K562 (cell line): ENCODE data around the gene MOSPD3. TPM values are rescaled to one million over a fixed set of nuclear protein-coding genes. Genes with fewer than 3 reads are reported as not detected.

Experiments
- ATAC-seq: fragments of 200-7000 bp; cut with Tn5 transposase; 3 replicates; pipeline ENCODE4 v1.9.1; 2020; ENCODE audit warnings: moderate library complexity
- BruUV-seq: library from RNA; stranded (reverse); fragments of 400-500 nt; replicated peaks from 2 replicates; lab custom pipeline; 2021; lab: Mats Ljungman, UMichigan
- CTCF ChIA-PET: fragments of 300-600 bp; formaldehyde crosslinking; extraction: SDS; loops from one replicate; lab custom pipeline; 2021; ENCODE audit warnings: low intra/inter-chr PET ratio; lab: Yijun Ruan, JAX
- POLR2A ChIA-PET: fragments of 300-600, 350-650 bp; sonication (Branson Sonifier 250); formaldehyde crosslinking; extraction: SDS; loops from one replicate; lab custom pipeline; 2021; ENCODE audit warnings: antibody characterized with exemption, inconsistent platforms; lab: Yijun Ruan, JAX
- DNase-seq, 4 experiments: peaks; one replicate each; pipeline versions ENCODE4 v3.0.0 to v3.0.0-alpha.2; 2011 to 2018; ENCODE audit warnings: low spot score in 3 of 4, mixed read lengths in 3 of 4; ENCODE audit errors: extremely low read depth in 1 of 4
- FAIRE-seq: peaks from 2 replicates; lab custom pipeline; 2011; peaks lifted over from hg19 to GRCh38; lab: Jason Lieb, UNC
- H2AFZ ChIP-seq: 2 replicates; pipeline ENCODE4 v1.6.0; 2011; ENCODE audit warnings: low read depth, low read length, control low read depth, inconsistent platforms
- H3K27ac ChIP-seq: fragments of 200-600 bp; 3 replicates; pipeline ENCODE4 v1.8.0; 2011; ENCODE audit warnings: low read depth, mild to moderate bottlenecking, control low read depth, inconsistent platforms, low read length, moderate library complexity, mixed read lengths; ENCODE audit errors: extremely low read depth
- H3K27me3 ChIP-seq, 2 experiments: fragments of 300-600 bp in 1 of 2; 2 replicates in 1 of 2; 3 replicates in 1 of 2; pipeline versions ENCODE4 v1.6.0 to v1.8.0; 2011; ENCODE audit warnings: inconsistent platforms in 2 of 2, low read length in 2 of 2, mild to moderate bottlenecking in 1 of 2, mixed read lengths in 1 of 2, moderate library complexity in 1 of 2; ENCODE audit not compliant: control insufficient read depth in 2 of 2, insufficient read depth in 2 of 2
- H3K36me3 ChIP-seq: fragments of 300-600 bp; 3 replicates; pipeline ENCODE4 v1.8.0; 2011; ENCODE audit warnings: mild to moderate bottlenecking, low read length, inconsistent platforms; ENCODE audit not compliant: control insufficient read depth, insufficient read depth
- H3K4me1 ChIP-seq, 2 experiments: fragments of 200-600 bp in 1 of 2; replicated peaks in 1 of 2; 2 replicates in 1 of 2; 3 replicates in 1 of 2; pipeline versions ENCODE4 v1.5.1 to v1.8.0; 2011; ENCODE audit warnings: inconsistent platforms in 2 of 2, low read length in 2 of 2, mild to moderate bottlenecking in 1 of 2, mixed read lengths in 1 of 2, moderate library complexity in 1 of 2; ENCODE audit not compliant: control insufficient read depth in 2 of 2, insufficient read depth in 2 of 2
- H3K4me2 ChIP-seq: 2 replicates; pipeline ENCODE4 v1.6.1; 2011; ENCODE audit warnings: low read length, control low read depth, inconsistent platforms, mixed read lengths; ENCODE audit not compliant: insufficient read depth
- H3K4me3 ChIP-seq: fragments of 200-600 bp; sonication (generic), shearing (Covaris generic); 2 replicates; pipeline ENCODE4 v1.5.1; 2016; ENCODE audit warnings: control low read depth, inconsistent platforms
- H3K79me2 ChIP-seq: fragments of 200-600 bp; 3 replicates; pipeline ENCODE4 v1.8.0; 2011; ENCODE audit warnings: low read length, inconsistent platforms; ENCODE audit not compliant: control insufficient read depth, insufficient read depth
- H3K9ac ChIP-seq, 2 experiments: 2 replicates each; pipeline versions ENCODE4 v1.6.0 to v1.6.1; 2011; ENCODE audit warnings: low read depth in 2 of 2, low read length in 2 of 2, control low read depth in 1 of 2, inconsistent platforms in 1 of 2, mild to moderate bottlenecking in 1 of 2, mixed read lengths in 1 of 2; ENCODE audit not compliant: insufficient read depth in 1 of 2
- H3K9me1 ChIP-seq: one replicate; pipeline ENCODE4 v1.6.0; 2011; ENCODE audit warnings: inconsistent platforms, mild to moderate bottlenecking, low read length, moderate library complexity; ENCODE audit not compliant: control insufficient read depth, insufficient read depth
- H3K9me3 ChIP-seq: replicated peaks from 2 replicates; pipeline ENCODE4 v1.5.1; 2011; ENCODE audit warnings: low read depth, low read length, inconsistent platforms; ENCODE audit not compliant: control insufficient read depth, insufficient read depth
- H4K20me1 ChIP-seq: replicated peaks from 2 replicates; pipeline ENCODE4 v1.6.1; 2011; ENCODE audit warnings: low read length, inconsistent platforms, mixed read lengths; ENCODE audit not compliant: control insufficient read depth, insufficient read depth
- EGR1 ChIP-seq: fragments of 450-650 bp; conservative IDR thresholded peaks from 2 replicates; pipeline ENCODE4 v1.6.1; 2017; ENCODE audit warnings: mild to moderate bottlenecking
- FOXM1 ChIP-seq, 2 experiments: fragments of 450-650 bp in 1 of 2; sonication (generic) in 1 of 2; formaldehyde crosslinking in 1 of 2; IDR thresholded peaks; 2 replicates each; pipeline versions ENCODE4 v1.6.1 to v1.9.0; 2017 to 2022; ENCODE audit warnings: low read depth in 2 of 2, mild to moderate bottlenecking in 2 of 2, missing genetic modification reagents in 1 of 2, moderate library complexity in 1 of 2
- HDGF ChIP-seq: fragments of 450-650 bp; IDR thresholded peaks from 2 replicates; pipeline ENCODE4 v1.6.1; 2016
- NR4A1 ChIP-seq, 2 experiments: fragments of 250-450 bp in 1 of 2; fragments of 450-650 bp in 1 of 2; sonication (Bioruptor Pico) in 1 of 2; IDR thresholded peaks; 2 replicates each; pipeline versions ENCODE4 v1.4.0 to v1.6.1; 2016 to 2020; ENCODE audit warnings: mild to moderate bottlenecking in 2 of 2, missing compliant biosample characterization in 1 of 2, missing genetic modification characterization in 1 of 2, moderate library complexity in 1 of 2
- POLR2AphosphoS5 ChIP-seq: IDR thresholded peaks from 2 replicates; pipeline ENCODE4 v1.6.1; 2011; ENCODE audit warnings: mild to moderate bottlenecking, low read depth, low read length, moderate library complexity; ENCODE audit not compliant: control insufficient read depth, insufficient read depth
- YY1 ChIP-seq, 3 experiments: IDR thresholded peaks; 2 replicates each; pipeline ENCODE4 v1.6.1; 2011; ENCODE audit warnings: low read length in 2 of 3, mild to moderate bottlenecking in 2 of 3, moderate library complexity in 2 of 3, borderline replicate concordance in 1 of 3, control low read depth in 1 of 3, low read depth in 1 of 3; ENCODE audit not compliant: insufficient read depth in 3 of 3, insufficient replicate concordance in 2 of 3, control insufficient read depth in 1 of 3, insufficient read length in 1 of 3; ENCODE audit errors: extremely low read depth in 1 of 3
- ZNF551 ChIP-seq: fragments of 250-450 bp; sonication (Bioruptor Pico); IDR thresholded peaks from 2 replicates; pipeline ENCODE4 v1.5.0; 2021; ENCODE audit warnings: mild to moderate bottlenecking, moderate library complexity
- WGBS: fragments of 100-300 bp; shearing (Covaris generic); methylation state at CpG from one replicate; pipeline ENCODE4 v1.1.6; 2016; ENCODE audit warnings: low coverage, mixed read lengths; ENCODE audit not compliant: insufficient coverage; ENCODE audit errors: missing lambda C conversion rate; 5-methylcytosine and 5-hydroxymethylcytosine counted together
- in situ Hi-C: fragments of 300-500 bp; cut with MboI; formaldehyde crosslinking; loops from 4 replicates; pipeline ENCODE4 v1.15.0; 2018; ENCODE audit warnings: inconsistent platforms, mixed read lengths
- intact Hi-C: fragments of 100-400 bp; cut with micrococcal nuclease; formaldehyde crosslinking; loops from 2 replicates; pipeline ENCODE4 v1.14.2; 2022
- polyA plus RNA-seq, 8 experiments: library from polyadenylated mRNA; depleted of rRNA in 4 of 8; stranded (reverse) in 5 of 8; unstranded in 3 of 8; fragments of >200 nt; fragmentation: Nextera tagmentation in 2 of 8; fragmentation: Illumina TruSeq in 1 of 8; extraction: Ambion mirVana in 2 of 8; extraction: Trizol in 1 of 8; gene quantifications; 2 replicates each; pipeline versions ENCODE4 v1.2.1 to v1.2.3, GENCODE V29; 2011 to 2014; ENCODE audit warnings: inconsistent platforms in 1 of 8, missing spikeins in 1 of 8
- total RNA-seq, 7 experiments: library from RNA; depleted of rRNA in 6 of 7; stranded (reverse); fragments of >200 nt in 6 of 7; fragmentation: Illumina TruSeq in 2 of 7; extraction: Trizol in 2 of 7; gene quantifications; 2 replicates each; pipeline versions ENCODE4 v1.2.1 to v1.2.3, GENCODE V29; 2011 to 2021; ENCODE audit warnings: low replicate concordance in 1 of 7
- TF ChIP-seq, protein P1 (sequence below): sonication (generic); formaldehyde crosslinking; IDR thresholded peaks from 2 replicates; pipeline ENCODE4 v1.8.1; 2023; ENCODE audit warnings: mild to moderate bottlenecking, missing genetic modification reagents
- TF ChIP-seq, protein P2 (sequence below): fragments of 450-650 bp; formaldehyde crosslinking; IDR thresholded peaks from 2 replicates; pipeline ENCODE4 v1.4.0; 2020; ENCODE audit warnings: mild to moderate bottlenecking, moderate library complexity
- TF ChIP-seq, protein P3 (sequence below): fragments of 450-650 bp; IDR thresholded peaks from 2 replicates; pipeline ENCODE4 v1.6.1; 2016; ENCODE audit warnings: antibody characterized with exemption
- TF ChIP-seq, protein P4 (sequence below): sonication (generic); formaldehyde crosslinking; IDR thresholded peaks from 2 replicates; pipeline ENCODE4 v1.8.0; 2022; ENCODE audit warnings: mild to moderate bottlenecking, missing genetic modification reagents

Gene MOSPD3
- total and polyA plus RNA-seq, 9 of the 15 experiments (the other 6 are each of a cell fraction or from before 2014, with no cell fraction given), result 1.4 to 32.1 (median 7.3) TPM

DNA sequence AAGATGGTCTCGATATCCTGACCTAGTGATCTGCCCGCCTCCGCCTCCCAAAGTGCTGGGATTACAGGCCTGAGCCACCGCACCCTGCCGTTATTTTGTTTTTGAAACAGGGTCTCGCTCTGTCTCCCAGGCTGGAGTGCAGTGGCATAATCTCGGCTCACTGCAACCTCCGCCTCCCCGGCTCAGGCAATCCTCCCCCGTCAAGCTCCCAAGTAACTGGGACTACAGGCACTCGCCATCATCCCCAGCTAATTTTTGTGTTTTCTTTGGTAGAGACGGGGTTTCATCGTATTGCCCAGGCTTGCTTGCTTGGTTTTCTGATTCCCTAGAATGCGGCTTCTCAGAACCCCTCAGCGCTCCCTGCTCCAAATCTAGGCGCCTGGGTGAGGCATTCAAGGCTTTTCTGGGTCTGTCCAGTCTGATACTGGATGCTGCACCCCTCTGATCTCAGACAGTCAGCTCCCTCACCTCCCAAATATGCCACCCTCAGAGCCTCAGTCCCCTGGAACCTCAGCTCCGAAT lies 27.7 kb downstream of the MOSPD3 start:
- no TSS peak for BruUV-seq
- TF ChIP-seq FOXM1 (IDR thresholded peaks at IDR 0.05; ENCODE audit: low read depth) (no peak), FOXM1 (CRISPR knock-in tag; IDR thresholded peaks at IDR 0.05; ENCODE audit: low read depth) (no peak), EGR1 (peak; percentile 68), POLR2AphosphoS5 (no peak), YY1 (IDR thresholded peaks at IDR 0.05; ENCODE audit: borderline replicate concordance in 1 of 3, control insufficient read depth in 1 of 3, extremely low read depth in 1 of 3, insufficient read depth in 3 of 3, insufficient read length in 1 of 3, insufficient replicate concordance in 2 of 3, low read depth in 1 of 3, low read length in 2 of 3) (no peak), HDGF (no peak), ZNF551 (no peak), NR4A1 (CRISPR knock-in tag; IDR thresholded peaks at IDR 0.05) (no peak), NR4A1 (tag; IDR thresholded peaks at IDR 0.05) (no peak)
- TF ChIP-seq, protein P1, sequence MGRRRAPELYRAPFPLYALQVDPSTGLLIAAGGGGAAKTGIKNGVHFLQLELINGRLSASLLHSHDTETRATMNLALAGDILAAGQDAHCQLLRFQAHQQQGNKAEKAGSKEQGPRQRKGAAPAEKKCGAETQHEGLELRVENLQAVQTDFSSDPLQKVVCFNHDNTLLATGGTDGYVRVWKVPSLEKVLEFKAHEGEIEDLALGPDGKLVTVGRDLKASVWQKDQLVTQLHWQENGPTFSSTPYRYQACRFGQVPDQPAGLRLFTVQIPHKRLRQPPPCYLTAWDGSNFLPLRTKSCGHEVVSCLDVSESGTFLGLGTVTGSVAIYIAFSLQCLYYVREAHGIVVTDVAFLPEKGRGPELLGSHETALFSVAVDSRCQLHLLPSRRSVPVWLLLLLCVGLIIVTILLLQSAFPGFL, result no peak
- TF ChIP-seq, protein P2, sequence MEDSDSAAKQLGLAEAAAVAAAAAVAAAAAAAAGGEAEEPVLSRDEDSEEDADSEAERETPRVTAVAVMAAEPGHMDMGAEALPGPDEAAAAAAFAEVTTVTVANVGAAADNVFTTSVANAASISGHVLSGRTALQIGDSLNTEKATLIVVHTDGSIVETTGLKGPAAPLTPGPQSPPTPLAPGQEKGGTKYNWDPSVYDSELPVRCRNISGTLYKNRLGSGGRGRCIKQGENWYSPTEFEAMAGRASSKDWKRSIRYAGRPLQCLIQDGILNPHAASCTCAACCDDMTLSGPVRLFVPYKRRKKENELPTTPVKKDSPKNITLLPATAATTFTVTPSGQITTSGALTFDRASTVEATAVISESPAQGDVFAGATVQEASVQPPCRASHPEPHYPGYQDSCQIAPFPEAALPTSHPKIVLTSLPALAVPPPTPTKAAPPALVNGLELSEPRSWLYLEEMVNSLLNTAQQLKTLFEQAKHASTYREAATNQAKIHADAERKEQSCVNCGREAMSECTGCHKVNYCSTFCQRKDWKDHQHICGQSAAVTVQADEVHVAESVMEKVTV (CRISPR knock-in tag), result no peak
- TF ChIP-seq, protein P3, sequence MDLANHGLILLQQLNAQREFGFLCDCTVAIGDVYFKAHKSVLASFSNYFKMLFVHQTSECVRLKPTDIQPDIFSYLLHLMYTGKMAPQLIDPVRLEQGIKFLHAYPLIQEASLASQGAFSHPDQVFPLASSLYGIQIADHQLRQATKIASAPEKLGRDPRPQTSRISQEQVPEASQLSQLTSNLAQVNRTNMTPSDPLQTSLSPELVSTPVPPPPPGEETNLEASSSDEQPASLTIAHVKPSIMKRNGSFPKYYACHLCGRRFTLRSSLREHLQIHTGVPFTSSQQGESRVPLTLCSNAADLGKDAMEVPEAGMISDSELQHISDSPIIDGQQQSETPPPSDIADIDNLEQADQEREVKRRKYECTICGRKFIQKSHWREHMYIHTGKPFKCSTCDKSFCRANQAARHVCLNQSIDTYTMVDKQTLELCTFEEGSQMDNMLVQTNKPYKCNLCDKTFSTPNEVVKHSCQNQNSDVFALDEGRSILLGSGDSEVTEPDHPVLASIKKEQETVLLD, result no peak
- TF ChIP-seq, protein P4, sequence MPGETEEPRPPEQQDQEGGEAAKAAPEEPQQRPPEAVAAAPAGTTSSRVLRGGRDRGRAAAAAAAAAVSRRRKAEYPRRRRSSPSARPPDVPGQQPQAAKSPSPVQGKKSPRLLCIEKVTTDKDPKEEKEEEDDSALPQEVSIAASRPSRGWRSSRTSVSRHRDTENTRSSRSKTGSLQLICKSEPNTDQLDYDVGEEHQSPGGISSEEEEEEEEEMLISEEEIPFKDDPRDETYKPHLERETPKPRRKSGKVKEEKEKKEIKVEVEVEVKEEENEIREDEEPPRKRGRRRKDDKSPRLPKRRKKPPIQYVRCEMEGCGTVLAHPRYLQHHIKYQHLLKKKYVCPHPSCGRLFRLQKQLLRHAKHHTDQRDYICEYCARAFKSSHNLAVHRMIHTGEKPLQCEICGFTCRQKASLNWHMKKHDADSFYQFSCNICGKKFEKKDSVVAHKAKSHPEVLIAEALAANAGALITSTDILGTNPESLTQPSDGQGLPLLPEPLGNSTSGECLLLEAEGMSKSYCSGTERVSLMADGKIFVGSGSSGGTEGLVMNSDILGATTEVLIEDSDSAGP, result no peak

More for the DNA sequence above, 27.7 kb downstream of the MOSPD3 start:
- Histone ChIP-seq H3K9ac (peak overlapping the region; percentile 92 to 94), H3K4me2 (peak overlapping the region; percentile 95), H3K4me3 (peak overlapping the region; percentile 55), H2AFZ (peak overlapping the region; percentile 44; the same call in 1 of the 2 replicates), H3K27ac (peak overlapping the region; percentile 98), H3K9me1 (no peaks in the 10 kb centered on the region), H3K4me1 (peaks cover 25 to 41% of the 10 kb centered on the region in 2 experiments), H3K36me3 (peaks cover 18% of the 10 kb centered on the region), H3K27me3 (no peaks in the 10 kb centered on the region), H3K79me2 (peaks cover 60% of the 10 kb centered on the region), H4K20me1 (no peaks in the 10 kb centered on the region), H3K9me3 (no peaks in the 10 kb centered on the region)
- 3% methylated on average over 17 of the region's 17 CpGs for WGBS
- POLR2A ChIA-PET, result interaction anchor here (0.6 to 2.7 kb wide), 7 partner anchors 10 to 497 kb away, joined by 3 to 22 read pairs (median 5); no protein-coding TSS in a partner anchor
- CTCF ChIA-PET, result no interaction called here
- DNase-seq (peak in 1 of 4 experiments; percentile 69), ATAC-seq (peak; percentile 32), FAIRE-seq (peak; percentile 80)
- intact Hi-C loops, result loop anchor here (5.0 kb wide), 1 partner anchor 52 kb away; the partner anchor contains the start of gene GIGYF1
- in situ Hi-C loops, result no loop called here
